Measurements from ENCODE around the gene PPIL6. TPM values are rescaled to one million over a fixed set of nuclear protein-coding genes. Genes with fewer than 3 reads are reported as not detected.
"Not testable (repeated sequence)": the region's sequence is repeated elsewhere in the genome, so short reads cannot be mapped to it uniquely, and the experiment has no call there.

Gene PPIL6
- total RNA-seq, 4 donors from 2014 or later = 0.64 to 4.0 (median 1.9) TPM; not detected in 1

DNA sequence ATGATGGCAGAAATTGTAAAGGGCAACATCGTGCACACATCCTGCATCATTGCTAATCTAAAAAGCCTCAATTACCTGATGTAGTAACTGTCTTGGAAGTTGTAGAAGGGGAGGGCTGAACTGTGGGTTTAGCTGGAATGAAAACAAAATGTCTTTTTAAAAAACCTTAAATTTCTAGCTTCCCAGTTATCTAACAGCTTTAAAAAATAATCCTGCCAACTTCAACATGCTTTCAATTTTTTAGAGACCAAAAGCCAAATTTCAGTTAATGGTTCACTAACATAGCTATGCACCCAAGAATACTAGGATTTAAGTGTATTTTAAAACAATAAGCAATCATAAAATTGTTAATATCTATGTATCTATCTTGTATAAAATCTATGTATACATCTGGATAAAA lies 70.1 kb downstream of the PPIL6 start:
- 82 to 83% methylated on average over 1 of the region's 1 CpG for WGBS, 2 donors (ENCODE audit: low coverage in 1 of 2)
- TF ChIP-seq EP300 (IDR thresholded peaks at IDR 0.05; ENCODE audit: low read depth) (no peak), CTCF (IDR thresholded peaks at IDR 0.05) (no peak), POLR2AphosphoS5 (IDR thresholded peaks at IDR 0.05) (no peak), POLR2A (IDR thresholded peaks at IDR 0.05) (no peak)
- Histone ChIP-seq H3K36me3 (peaks cover 0 to 82% (median 37%) of the 10 kb centered on the region in 4 donors), H3K27me3 (no peaks in the 10 kb centered on the region), H3K4me1 (peaks cover 0 to 32% (median 1%) of the 10 kb centered on the region in 4 donors), H3K4me3 (no peak overlapping the region), H3K9me3 (no peaks in the 10 kb centered on the region), H3K27ac (no peak overlapping the region)
- in situ Hi-C loops (cut with MboI; ENCODE audit: low pct_ligation_motif_present in 1 of 4, low pct_unique_long_range_greater_than_20kb in 1 of 4, low sequenced_read_pairs in 3 of 4) = no loop called here
- DNase-seq = no peak
- intact Hi-C loops (cut with DNase I; ENCODE audit: low total_unique reads) = no loop called here

GRCh38 chr6:109369728-109370127 lies 70.7 kb downstream of the PPIL6 start:
- Histone ChIP-seq H3K9me3 (no peaks in the 10 kb centered on the region), H3K4me1 (peaks cover 0 to 32% (median 1%) of the 10 kb centered on the region in 4 donors), H3K4me3 (no peak overlapping the region), H3K27me3 (no peaks in the 10 kb centered on the region), H3K36me3 (peaks cover 0 to 76% (median 37%) of the 10 kb centered on the region in 4 donors), H3K27ac (no peak overlapping the region)
- in situ Hi-C loops (cut with MboI; ENCODE audit: low pct_ligation_motif_present in 1 of 4, low pct_unique_long_range_greater_than_20kb in 1 of 4, low sequenced_read_pairs in 3 of 4) = no loop called here
- no peak for DNase-seq
- WGBS, 2 donors (ENCODE audit: low coverage in 1 of 2) = 92 to 95% methylated on average over 4 of the region's 4 CpGs
- no peak for TF ChIP-seq EP300 (IDR thresholded peaks at IDR 0.05; ENCODE audit: low read depth)
- no peak for TF ChIP-seq POLR2AphosphoS5 (IDR thresholded peaks at IDR 0.05)
- TF ChIP-seq POLR2A (IDR thresholded peaks at IDR 0.05) = no peak
- no peak for TF ChIP-seq CTCF (IDR thresholded peaks at IDR 0.05)
- intact Hi-C loops (cut with DNase I; ENCODE audit: low total_unique reads) = no loop called here

DNA sequence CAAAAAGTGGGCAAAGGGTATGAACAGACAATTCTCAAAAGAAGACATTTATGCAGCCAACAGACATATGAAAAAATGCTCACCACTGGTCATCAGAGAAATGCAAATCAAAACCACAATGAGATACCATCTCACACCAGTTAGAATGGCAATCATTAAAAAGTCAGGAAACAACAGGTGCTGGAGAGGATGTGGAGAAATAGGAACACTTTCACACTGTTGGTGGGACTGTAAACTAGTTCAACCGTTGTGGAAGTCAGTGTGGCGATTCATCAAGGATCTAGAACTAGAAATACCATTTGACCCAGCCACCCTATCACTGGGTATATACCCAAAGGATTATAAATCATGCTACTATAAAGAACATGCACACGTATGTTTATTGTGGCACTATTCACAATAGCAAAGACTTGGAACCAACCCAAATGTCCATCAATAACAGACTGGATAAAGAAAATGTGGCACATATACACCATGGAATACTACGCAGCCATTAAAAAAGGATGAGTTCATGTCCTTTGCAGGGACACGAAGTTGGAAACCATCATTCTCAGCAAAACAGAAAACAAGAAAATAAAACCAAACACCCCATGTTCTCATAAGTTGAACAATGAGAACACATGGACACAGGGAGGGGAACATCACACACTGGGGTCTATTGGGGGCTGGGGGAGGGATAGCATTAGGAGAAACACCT lies 75.9 kb downstream of the PPIL6 start:
- H3K9me3 ChIP-seq; H3K4me3 ChIP-seq; H3K4me1 ChIP-seq; DNase-seq; H3K27ac ChIP-seq; intact Hi-C loops (cut with DNase I; ENCODE audit: low total_unique reads); in situ Hi-C loops (cut with MboI; ENCODE audit: low pct_ligation_motif_present in 1 of 4, low pct_unique_long_range_greater_than_20kb in 1 of 4, low sequenced_read_pairs in 3 of 4); H3K27me3 ChIP-seq: not testable (repeated sequence)
- WGBS, 2 donors (ENCODE audit: low coverage in 1 of 2) = 95 to 96% methylated on average over 3 to 5 of the region's 5 CpGs
- H3K36me3 ChIP-seq = peaks cover 0 to 64% (median 25%) of the 10 kb centered on the region in 4 donors

DNA sequence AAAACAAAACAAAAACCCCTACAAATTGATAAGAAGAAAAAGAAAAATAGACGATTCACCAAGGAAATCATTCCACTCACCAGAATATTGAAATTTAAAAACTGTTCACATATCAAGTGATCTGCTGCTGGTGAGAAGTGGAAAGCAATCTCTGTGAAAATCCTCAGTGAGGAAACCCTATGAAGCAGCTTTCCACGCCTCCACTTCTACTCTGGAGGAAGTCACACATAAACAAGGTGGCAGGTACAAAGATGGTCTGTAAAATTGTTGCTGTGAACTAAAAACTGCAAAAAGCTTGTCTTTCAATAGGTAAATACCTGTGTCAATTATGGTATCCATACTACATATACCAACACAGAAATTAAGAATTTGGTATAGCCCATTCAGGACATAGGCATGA lies 76.7 kb downstream of the PPIL6 start:
- H3K36me3 ChIP-seq = peaks cover 0 to 58% (median 24%) of the 10 kb centered on the region in 4 donors
- in situ Hi-C loops (cut with MboI; ENCODE audit: low pct_ligation_motif_present in 1 of 4, low pct_unique_long_range_greater_than_20kb in 1 of 4, low sequenced_read_pairs in 3 of 4) (no loop called here), intact Hi-C loops (cut with DNase I; ENCODE audit: low total_unique reads) (no loop called here)
- DNase-seq = no peak
- TF ChIP-seq EP300 (IDR thresholded peaks at IDR 0.05; ENCODE audit: low read depth) (no peak), POLR2A (IDR thresholded peaks at IDR 0.05) (no peak), POLR2AphosphoS5 (IDR thresholded peaks at IDR 0.05) (no peak), CTCF (IDR thresholded peaks at IDR 0.05) (no peak)
- no peaks in the 10 kb centered on the region for H3K4me1 ChIP-seq
- no peaks in the 10 kb centered on the region for H3K9me3 ChIP-seq
- no peak overlapping the region for H3K4me3 ChIP-seq
- WGBS, 2 donors (ENCODE audit: low coverage in 1 of 2) = 93 to 94% methylated on average over 2 of the region's 2 CpGs
- no peaks in the 10 kb centered on the region for H3K27me3 ChIP-seq
- H3K27ac ChIP-seq = no peak overlapping the region

Measured in transverse colon (tissue), 4 donors.